A549 (cell line): ENCODE results near the gene DOK7.

ENCODE experiments used
- CEBPB ChIP-seq, 2 experiments: fragments of >200 bp in 1 of 2; sonication (Bioruptor Twin) in 1 of 2; formaldehyde crosslinking in 1 of 2; IDR thresholded peaks; 2 replicates each; pipeline ENCODE4 v1.6.1; 2012 to 2016
- FOXS1 ChIP-seq: fragments of 250-450 bp; sonication (Bioruptor Pico); IDR thresholded peaks from 2 replicates; pipeline ENCODE4 v1.5.0; 2020; ENCODE audit warnings: mild to moderate bottlenecking, moderate library complexity
- HOXA7 ChIP-seq: fragments of 250-450 bp; sonication (Bioruptor Pico); IDR thresholded peaks from 2 replicates; pipeline ENCODE4 v1.5.0; 2020; ENCODE audit warnings: mild to moderate bottlenecking, moderate library complexity
- KDM1A ChIP-seq: fragments of 200-600 bp; sonication (generic); IDR thresholded peaks from 2 replicates; pipeline ENCODE4 v1.6.1; 2016; ENCODE audit warnings: low read depth, mild to moderate bottlenecking
- MAZ ChIP-seq: fragments of 150-350 bp; IDR thresholded peaks from 2 replicates; pipeline ENCODE4 v1.6.1; 2014; ENCODE audit warnings: antibody characterized with exemption, low read depth, low read length, borderline replicate concordance
- MYC ChIP-seq: IDR thresholded peaks from 2 replicates; pipeline ENCODE4 v1.6.1; 2012; ENCODE audit warnings: mild to moderate bottlenecking, inconsistent platforms, low read length, improper control_type of control experiment, borderline replicate concordance
- PHF8 ChIP-seq: fragments of 200-600 bp; sonication (generic); IDR thresholded peaks from 2 replicates; pipeline ENCODE4 v1.6.1; 2016; ENCODE audit warnings: low read depth, mild to moderate bottlenecking, antibody characterized with exemption, moderate library complexity, borderline replicate concordance
- SREBF2 ChIP-seq: fragments of 450-650 bp; IDR thresholded peaks from 2 replicates; pipeline ENCODE4 v1.6.1; 2014; ENCODE audit warnings: mild to moderate bottlenecking, moderate library complexity
- TF ChIP-seq, protein P1 (sequence below): IDR thresholded peaks from 2 replicates; pipeline ENCODE4 v1.6.1; 2012
- TF ChIP-seq, protein P2 (sequence below): IDR thresholded peaks from 2 replicates; pipeline ENCODE4 v1.6.1; 2012
- TF ChIP-seq, protein P3 (sequence below): fragments of >200 bp; sonication (Bioruptor Twin); formaldehyde crosslinking; IDR thresholded peaks from 3 replicates; pipeline ENCODE4 v1.5.1; 2016
- TF ChIP-seq, protein P4 (sequence below): fragments of 200-600 bp; sonication (generic); IDR thresholded peaks from 2 replicates; pipeline ENCODE4 v1.6.1; 2016; ENCODE audit warnings: antibody characterized with exemption, mild to moderate bottlenecking, moderate library complexity

GRCh38 chr4:3477750-3478430 is 14.8 kb downstream of the DOK7 start:
- TF ChIP-seq, protein P1, sequence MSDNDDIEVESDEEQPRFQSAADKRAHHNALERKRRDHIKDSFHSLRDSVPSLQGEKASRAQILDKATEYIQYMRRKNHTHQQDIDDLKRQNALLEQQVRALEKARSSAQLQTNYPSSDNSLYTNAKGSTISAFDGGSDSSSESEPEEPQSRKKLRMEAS = no peak
- TF ChIP-seq, protein P2, sequence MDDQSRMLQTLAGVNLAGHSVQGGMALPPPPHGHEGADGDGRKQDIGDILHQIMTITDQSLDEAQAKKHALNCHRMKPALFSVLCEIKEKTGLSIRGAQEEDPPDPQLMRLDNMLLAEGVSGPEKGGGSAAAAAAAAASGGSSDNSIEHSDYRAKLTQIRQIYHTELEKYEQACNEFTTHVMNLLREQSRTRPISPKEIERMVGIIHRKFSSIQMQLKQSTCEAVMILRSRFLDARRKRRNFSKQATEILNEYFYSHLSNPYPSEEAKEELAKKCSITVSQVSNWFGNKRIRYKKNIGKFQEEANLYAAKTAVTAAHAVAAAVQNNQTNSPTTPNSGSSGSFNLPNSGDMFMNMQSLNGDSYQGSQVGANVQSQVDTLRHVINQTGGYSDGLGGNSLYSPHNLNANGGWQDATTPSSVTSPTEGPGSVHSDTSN = no peak
- TF ChIP-seq, protein P3, sequence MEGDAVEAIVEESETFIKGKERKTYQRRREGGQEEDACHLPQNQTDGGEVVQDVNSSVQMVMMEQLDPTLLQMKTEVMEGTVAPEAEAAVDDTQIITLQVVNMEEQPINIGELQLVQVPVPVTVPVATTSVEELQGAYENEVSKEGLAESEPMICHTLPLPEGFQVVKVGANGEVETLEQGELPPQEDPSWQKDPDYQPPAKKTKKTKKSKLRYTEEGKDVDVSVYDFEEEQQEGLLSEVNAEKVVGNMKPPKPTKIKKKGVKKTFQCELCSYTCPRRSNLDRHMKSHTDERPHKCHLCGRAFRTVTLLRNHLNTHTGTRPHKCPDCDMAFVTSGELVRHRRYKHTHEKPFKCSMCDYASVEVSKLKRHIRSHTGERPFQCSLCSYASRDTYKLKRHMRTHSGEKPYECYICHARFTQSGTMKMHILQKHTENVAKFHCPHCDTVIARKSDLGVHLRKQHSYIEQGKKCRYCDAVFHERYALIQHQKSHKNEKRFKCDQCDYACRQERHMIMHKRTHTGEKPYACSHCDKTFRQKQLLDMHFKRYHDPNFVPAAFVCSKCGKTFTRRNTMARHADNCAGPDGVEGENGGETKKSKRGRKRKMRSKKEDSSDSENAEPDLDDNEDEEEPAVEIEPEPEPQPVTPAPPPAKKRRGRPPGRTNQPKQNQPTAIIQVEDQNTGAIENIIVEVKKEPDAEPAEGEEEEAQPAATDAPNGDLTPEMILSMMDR = no peak
- no peak for TF ChIP-seq CEBPB (IDR thresholded peaks at IDR 0.05)
- TF ChIP-seq, protein P4, sequence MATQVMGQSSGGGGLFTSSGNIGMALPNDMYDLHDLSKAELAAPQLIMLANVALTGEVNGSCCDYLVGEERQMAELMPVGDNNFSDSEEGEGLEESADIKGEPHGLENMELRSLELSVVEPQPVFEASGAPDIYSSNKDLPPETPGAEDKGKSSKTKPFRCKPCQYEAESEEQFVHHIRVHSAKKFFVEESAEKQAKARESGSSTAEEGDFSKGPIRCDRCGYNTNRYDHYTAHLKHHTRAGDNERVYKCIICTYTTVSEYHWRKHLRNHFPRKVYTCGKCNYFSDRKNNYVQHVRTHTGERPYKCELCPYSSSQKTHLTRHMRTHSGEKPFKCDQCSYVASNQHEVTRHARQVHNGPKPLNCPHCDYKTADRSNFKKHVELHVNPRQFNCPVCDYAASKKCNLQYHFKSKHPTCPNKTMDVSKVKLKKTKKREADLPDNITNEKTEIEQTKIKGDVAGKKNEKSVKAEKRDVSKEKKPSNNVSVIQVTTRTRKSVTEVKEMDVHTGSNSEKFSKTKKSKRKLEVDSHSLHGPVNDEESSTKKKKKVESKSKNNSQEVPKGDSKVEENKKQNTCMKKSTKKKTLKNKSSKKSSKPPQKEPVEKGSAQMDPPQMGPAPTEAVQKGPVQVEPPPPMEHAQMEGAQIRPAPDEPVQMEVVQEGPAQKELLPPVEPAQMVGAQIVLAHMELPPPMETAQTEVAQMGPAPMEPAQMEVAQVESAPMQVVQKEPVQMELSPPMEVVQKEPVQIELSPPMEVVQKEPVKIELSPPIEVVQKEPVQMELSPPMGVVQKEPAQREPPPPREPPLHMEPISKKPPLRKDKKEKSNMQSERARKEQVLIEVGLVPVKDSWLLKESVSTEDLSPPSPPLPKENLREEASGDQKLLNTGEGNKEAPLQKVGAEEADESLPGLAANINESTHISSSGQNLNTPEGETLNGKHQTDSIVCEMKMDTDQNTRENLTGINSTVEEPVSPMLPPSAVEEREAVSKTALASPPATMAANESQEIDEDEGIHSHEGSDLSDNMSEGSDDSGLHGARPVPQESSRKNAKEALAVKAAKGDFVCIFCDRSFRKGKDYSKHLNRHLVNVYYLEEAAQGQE = no peak
- TF ChIP-seq KDM1A = no peak
- no peak for TF ChIP-seq FOXS1 (CRISPR knock-in tag)
- no peak for TF ChIP-seq HOXA7
- no peak for TF ChIP-seq PHF8
- no peak for TF ChIP-seq MYC
- no peak for TF ChIP-seq SREBF2
- TF ChIP-seq MAZ = no peak
